GM21717 (cell line): ENCODE results near the gene ZFR.
"Not testable (repeated sequence)": the region's sequence is repeated elsewhere in the genome, so short reads cannot be mapped to it uniquely, and the experiment has no call there.

Experiments
- ATAC-seq: cut with Tn5 transposase; IDR thresholded peaks from one replicate; pipeline ENCODE4 v1.9.1; 2021; ENCODE audit warnings: mild to moderate bottlenecking, moderate library complexity; ENCODE audit not compliant: unreplicated experiment

Gene ZFR

GRCh38 chr5:32325062-32325461 is 119.5 kb downstream of the ZFR start:
- ATAC-seq = peak; percentile 73

- ATAC-seq = no peak
Measured at GRCh38 chr5:32323741-32324140, 120.8 kb downstream of the ZFR start.

GRCh38 chr5:32322882-32323281 is 121.7 kb downstream of the ZFR start:
- no peak for ATAC-seq

- ATAC-seq = not testable (repeated sequence)
Measured at GRCh38 chr5:32321787-32322186, 122.8 kb downstream of the ZFR start.

- ATAC-seq = no peak
Measured at GRCh38 chr5:32320576-32320975, 124.0 kb downstream of the ZFR start.

GRCh38 chr5:32319926-32320543 is 124.5 kb downstream of the ZFR start:
- no peak for ATAC-seq

GRCh38 chr5:32319392-32319791 is 125.1 kb downstream of the ZFR start:
- no peak for ATAC-seq

- ATAC-seq = no peak
Measured at GRCh38 chr5:32317041-32317440, 127.5 kb downstream of the ZFR start.

- ATAC-seq = no peak
Measured at GRCh38 chr5:32315221-32316014, 129.1 kb downstream of the ZFR start.

- ATAC-seq = no peak
Measured at GRCh38 chr5:32314658-32315057, 129.9 kb downstream of the ZFR start.

GRCh38 chr5:32314152-32314488 is 130.4 kb downstream of the ZFR start:
- not testable (repeated sequence) for ATAC-seq

- ATAC-seq = peak; percentile 96
Measured at GRCh38 chr5:32312595-32313332, 131.8 kb downstream of the ZFR start, which contains the start of gene MTMR12. Gene MTMR12, minus strand, starts transcription at chr5:32312939. Its CDS starts 101 bp downstream, at chr5:32312838.

GRCh38 chr5:32312197-32312594 is 132.3 kb downstream of the ZFR start:
- peak; percentile 29 for ATAC-seq

GRCh38 chr5:32311404-32312196 is 132.9 kb downstream of the ZFR start:
- no peak for ATAC-seq

- no peak for ATAC-seq
Measured at GRCh38 chr5:32309761-32310160, 134.8 kb downstream of the ZFR start.

- ATAC-seq = no peak
Measured at GRCh38 chr5:32308946-32309345, 135.6 kb downstream of the ZFR start.

GRCh38 chr5:32307769-32308194 is 136.8 kb downstream of the ZFR start:
- ATAC-seq = no peak

- ATAC-seq = no peak
Measured at GRCh38 chr5:32304622-32305021, 139.9 kb downstream of the ZFR start.
